ENCODE results near the gene CBX8. TPM values are rescaled to one million over a fixed set of nuclear protein-coding genes. Genes with fewer than 3 reads are reported as not detected.

The CBX8 gene
- total RNA-seq, 2 experiments from 2014 or later = 7.0 to 9.4 TPM

GRCh38 chr17:79799174-79799537, 2.3 kb upstream of the CBX8 start:
- no peaks in the 10 kb centered on the region for H3K9me3 Mint-ChIP-seq
- intact Hi-C loops (cut with micrococcal nuclease) = loop anchor here (5.0 kb wide), 2 partner anchors 38 to 193 kb away; partner anchors contain the start of gene CBX4
- POLR2A ChIA-PET = interaction anchor here (1.0 to 5.6 kb wide), 5 partner anchors 13 to 40 kb away, joined by 3 to 34 read pairs (median 5); partner anchors contain the start of gene CBX4
- H3K4me1 Mint-ChIP-seq (ENCODE audit: low read depth) = peaks cover 40% of the 10 kb centered on the region
- H3K27me3 Mint-ChIP-seq = peaks cover 40% of the 10 kb centered on the region
- CTCF ChIA-PET = interaction anchor here (1.3 to 3.4 kb wide), 2 partner anchors 9 to 41 kb away, joined by 9 to 14 read pairs; partner anchors contain the start of gene CBX4
- H3K4me3 Mint-ChIP-seq = peak overlapping the region; percentile 54
- no peak for TF ChIP-seq CTCF (IDR thresholded peaks at IDR 0.05)
- H3K27ac Mint-ChIP-seq = no peak overlapping the region
- DNase-seq (no peak), ATAC-seq (no peak)
- H3K36me3 Mint-ChIP-seq (ENCODE audit: low read depth) = peaks cover 5% of the 10 kb centered on the region

GRCh38 chr17:79798299-79799173, 1.7 kb upstream of the CBX8 start:
- intact Hi-C loops (cut with micrococcal nuclease) = loop anchor here (5.0 kb wide), 2 partner anchors 39 to 194 kb away; partner anchors contain the start of gene CBX4
- ATAC-seq (no peak), DNase-seq (no peak)
- no peak for TF ChIP-seq CTCF (IDR thresholded peaks at IDR 0.05)
- ChIA-PET CTCF (interaction anchor here (0.9 to 1.8 kb wide), 4 partner anchors 10 to 57 kb away, joined by 4 to 9 read pairs (median 4); no protein-coding TSS in a partner anchor), POLR2A (interaction anchor here (0.8 to 2.6 kb wide), 6 partner anchors 25 to 46 kb away, joined by 3 to 15 read pairs (median 4); partner anchors contain the start of gene CBX4)
- Mint-ChIP-seq H3K4me3 (peak overlapping the region; percentile 43), H3K36me3 (ENCODE audit: low read depth) (peaks cover 4% of the 10 kb centered on the region), H3K27me3 (peaks cover 41% of the 10 kb centered on the region), H3K9me3 (no peaks in the 10 kb centered on the region), H3K27ac (no peak overlapping the region), H3K4me1 (ENCODE audit: low read depth) (peaks cover 38% of the 10 kb centered on the region)

- POLR2A ChIA-PET = interaction anchor here (0.6 to 2.6 kb wide), 13 partner anchors 10 to 350 kb away, joined by 3 to 15 read pairs (median 4); partner anchors contain the start of genes CBX2, CBX4 and EIF4A3
- DNase-seq = no peak
- Mint-ChIP-seq H3K36me3 (ENCODE audit: low read depth) (peaks cover 3% of the 10 kb centered on the region), H3K4me1 (ENCODE audit: low read depth) (peaks cover 38% of the 10 kb centered on the region), H3K9me3 (no peaks in the 10 kb centered on the region), H3K27me3 (peaks cover 37% of the 10 kb centered on the region), H3K27ac (no peak overlapping the region), H3K4me3 (peak overlapping the region; percentile 82)
- CTCF ChIA-PET = interaction anchor here (0.9 to 2.2 kb wide), 10 partner anchors 10 to 196 kb away, joined by 3 to 11 read pairs (median 5); partner anchors contain the start of gene CBX4
- TF ChIP-seq CTCF (IDR thresholded peaks at IDR 0.05) = no peak
- ATAC-seq = peak; percentile 14
- intact Hi-C loops (cut with micrococcal nuclease) = loop anchor here (5.0 kb wide), 2 partner anchors 40 to 195 kb away; partner anchors contain the start of gene CBX4
Measured at GRCh38 chr17:79797492-79798298, 818 bp upstream of the CBX8 start.

- Mint-ChIP-seq H3K27ac (no peak overlapping the region), H3K4me1 (ENCODE audit: low read depth) (peaks cover 26% of the 10 kb centered on the region), H3K4me3 (peak overlapping the region; percentile 82), H3K27me3 (peaks cover 33% of the 10 kb centered on the region), H3K36me3 (ENCODE audit: low read depth) (peaks cover 3% of the 10 kb centered on the region), H3K9me3 (no peaks in the 10 kb centered on the region)
- no peak for ATAC-seq
- intact Hi-C loops (cut with micrococcal nuclease) = loop anchor here (5.0 kb wide), 2 partner anchors 41 to 196 kb away; partner anchors contain the start of gene CBX4
- POLR2A ChIA-PET = interaction anchor here (0.6 to 2.3 kb wide), 12 partner anchors 9 to 178 kb away, joined by 3 to 10 read pairs (median 5); partner anchors contain the start of genes CBX2 and CBX4
- DNase-seq = no peak
- no peak for TF ChIP-seq CTCF (IDR thresholded peaks at IDR 0.05)
- CTCF ChIA-PET = interaction anchor here (1.3 to 2.2 kb wide), 7 partner anchors 12 to 198 kb away, joined by 3 to 11 read pairs (median 6); partner anchors contain the start of gene CBX4
Measured at GRCh38 chr17:79796444-79796762, 474 bp downstream of the CBX8 start.
